Fibroblast of mammary gland (primary cell): Measurements from ENCODE around the gene RBL2.
"Not testable (repeated sequence)": the region's sequence is repeated elsewhere in the genome, so short reads cannot be mapped to it uniquely, and the experiment has no call there.

Source experiments
- DNase-seq: peaks from one replicate; pipeline ENCODE4 v3.0.0-alpha.2; 2010; ENCODE audit warnings: low read depth
- H3K4me3 ChIP-seq: 2 replicates; pipeline ENCODE4 v1.5.1; 2011; ENCODE audit warnings: low read depth, mild to moderate bottlenecking, low read length, moderate library complexity; ENCODE audit not compliant: control insufficient read depth
- CTCF ChIP-seq: conservative IDR thresholded peaks from 2 replicates; pipeline ENCODE4 v1.5.1; 2011; ENCODE audit warnings: low read depth, low read length, inconsistent platforms; ENCODE audit not compliant: control insufficient read depth, insufficient read depth

Gene RBL2

GRCh38 chr16:53417011-53417410 lies 17.3 kb upstream of the RBL2 start:
- peak; percentile 53 for DNase-seq
- H3K4me3 ChIP-seq = no peak overlapping the region
- TF ChIP-seq CTCF = no peak

- no peak overlapping the region for H3K4me3 ChIP-seq
- TF ChIP-seq CTCF = no peak
- no peak for DNase-seq
Measured at GRCh38 chr16:53417976-53418375, 16.3 kb upstream of the RBL2 start.

- not testable (repeated sequence) for DNase-seq, H3K4me3 ChIP-seq
Measured at GRCh38 chr16:53419383-53419709, 14.9 kb upstream of the RBL2 start.

GRCh38 chr16:53421248-53421647 lies 13.0 kb upstream of the RBL2 start:
- no peak for DNase-seq
- no peak overlapping the region for H3K4me3 ChIP-seq
- no peak for TF ChIP-seq CTCF

GRCh38 chr16:53423968-53424367 lies 10.3 kb upstream of the RBL2 start:
- DNase-seq, H3K4me3 ChIP-seq: not testable (repeated sequence)

GRCh38 chr16:53428681-53429080 lies 5.6 kb upstream of the RBL2 start:
- TF ChIP-seq CTCF = no peak
- DNase-seq = no peak
- H3K4me3 ChIP-seq = no peak overlapping the region

- no peak overlapping the region for H3K4me3 ChIP-seq
- no peak for TF ChIP-seq CTCF
- peak; percentile 68 for DNase-seq
Measured at GRCh38 chr16:53429221-53429943, 4.9 kb upstream of the RBL2 start.

GRCh38 chr16:53430363-53430762 lies 3.9 kb upstream of the RBL2 start:
- DNase-seq = no peak

More at GRCh38 chr16:53430363-53430762, 3.9 kb upstream of the RBL2 start:
- no peak overlapping the region for H3K4me3 ChIP-seq
- TF ChIP-seq CTCF = no peak
